PC-9 (cell line): ENCODE results near the gene RC3H2.

Experiments used
- CTCF ChIP-seq: fragments of 200-600 bp; sonication (generic); conservative IDR thresholded peaks from 2 replicates; pipeline ENCODE4 v1.6.1; 2017; ENCODE audit warnings: mixed run types, antibody characterized with exemption, mild to moderate bottlenecking, moderate library complexity
- EZH2 ChIP-seq: fragments of 200-600 bp; sonication (generic); IDR thresholded peaks from 2 replicates; pipeline ENCODE4 v1.8.0; 2017; ENCODE audit warnings: antibody characterized with exemption, low read depth

GRCh38 chr9:122837266-122837850 is 67.8 kb downstream of the RC3H2 start:
- TF ChIP-seq CTCF (no peak), EZH2 (no peak)
